NCI-H510A (cell line): Measurements from ENCODE around the gene PCDH12.

Experiments used
- DNase-seq: peaks from one replicate; lab custom pipeline; 2025; lab: John Stamatoyannopoulos, UW

PCDH12 gene

GRCh38 chr5:141958113-141958512 lies at the start of gene PCDH12:
Gene PCDH12, minus strand, starts transcription at chr5:141958202. Its CDS starts 351 bp downstream, at chr5:141957851.
- DNase-seq = peak; percentile 20

- DNase-seq = no peak
Measured at GRCh38 chr5:142007237-142007544, 49.2 kb upstream of the PCDH12 start.

- no peak for DNase-seq
Measured at GRCh38 chr5:142006363-142007236, 48.6 kb upstream of the PCDH12 start.

- DNase-seq = no peak
Measured at GRCh38 chr5:142003266-142003800, 45.3 kb upstream of the PCDH12 start.

GRCh38 chr5:142000704-142001484 lies 42.9 kb upstream of the PCDH12 start:
- DNase-seq = no peak

GRCh38 chr5:142000173-142000572 lies 42.2 kb upstream of the PCDH12 start:
- no peak for DNase-seq

GRCh38 chr5:141997358-141997960 lies 39.5 kb upstream of the PCDH12 start:
- DNase-seq = no peak

- no peak for DNase-seq
Measured at GRCh38 chr5:141995656-141996055, 37.7 kb upstream of the PCDH12 start.

- DNase-seq = no peak
Measured at GRCh38 chr5:141994511-141995136, 36.6 kb upstream of the PCDH12 start.

GRCh38 chr5:141992349-141992963 lies 34.5 kb upstream of the PCDH12 start:
- no peak for DNase-seq

GRCh38 chr5:141989720-141990119 lies 31.7 kb upstream of the PCDH12 start:
- DNase-seq = no peak

GRCh38 chr5:141986072-141986471 lies 28.1 kb upstream of the PCDH12 start:
- no peak for DNase-seq

- DNase-seq = no peak
Measured at GRCh38 chr5:141982626-141983025, 24.6 kb upstream of the PCDH12 start.

- DNase-seq = no peak
Measured at GRCh38 chr5:141978389-141978788, 20.4 kb upstream of the PCDH12 start.

- no peak for DNase-seq
Measured at GRCh38 chr5:141976176-141976575, 18.2 kb upstream of the PCDH12 start.

GRCh38 chr5:141973871-141974595 lies 16.0 kb upstream of the PCDH12 start:
- DNase-seq = no peak

- no peak for DNase-seq
Measured at GRCh38 chr5:141969783-141970771, 12.1 kb upstream of the PCDH12 start.

GRCh38 chr5:141968914-141969608 lies 11.1 kb upstream of the PCDH12 start, which contains the start of gene RNF14:
Gene RNF14, plus strand, starts transcription at chr5:141969105. Its CDS starts 4,484 bp downstream, at chr5:141973589.
- DNase-seq = peak; percentile 83

GRCh38 chr5:141966963-141967333 lies 8.9 kb upstream of the PCDH12 start:
- no peak for DNase-seq
